ENCODE measurements around the gene PPARGC1A.

The PPARGC1A gene

DNA sequence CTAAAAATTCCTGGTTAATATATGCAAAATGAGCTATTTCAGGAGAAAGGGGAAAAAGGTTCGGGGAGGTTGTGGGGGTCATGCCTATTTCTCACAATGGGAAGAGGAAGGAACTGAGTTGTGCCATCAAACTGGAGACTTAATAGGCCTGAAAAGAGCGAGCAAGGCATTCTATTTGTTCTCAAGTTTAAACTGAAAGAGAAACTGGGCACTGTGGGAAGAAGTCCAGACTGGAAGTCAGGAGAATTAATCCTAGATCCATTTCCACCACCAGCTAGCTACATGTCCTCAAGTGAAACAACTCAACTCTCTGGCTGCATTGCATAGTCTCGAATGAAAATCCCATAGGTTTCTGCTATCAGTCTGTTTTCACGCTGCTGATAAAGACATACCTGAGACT, 50.6 kb downstream of the PPARGC1A start:
- Histone ChIP-seq H3K4me3 (ENCODE audit: low read length in 2 of 2) (no peak overlapping the region), H3K4me1 (ENCODE audit: control insufficient read depth, insufficient read depth, low read length) (no peaks in the 10 kb centered on the region), H3K27me3 (ENCODE audit: control insufficient read depth in 1 of 2, insufficient read depth in 2 of 2, low read length in 2 of 2) (no peaks in the 10 kb centered on the region), H3K9me3 (ENCODE audit: control insufficient read depth in 2 of 2, low read length in 2 of 2) (no peaks in the 10 kb centered on the region), H3K9ac (ENCODE audit: low read length in 2 of 2) (no peak overlapping the region), H3K27ac (ENCODE audit: low read length) (no peak overlapping the region), H3K36me3 (ENCODE audit: control insufficient read depth in 2 of 2, insufficient read depth in 2 of 2, low read length in 2 of 2) (no peaks in the 10 kb centered on the region)

DNA sequence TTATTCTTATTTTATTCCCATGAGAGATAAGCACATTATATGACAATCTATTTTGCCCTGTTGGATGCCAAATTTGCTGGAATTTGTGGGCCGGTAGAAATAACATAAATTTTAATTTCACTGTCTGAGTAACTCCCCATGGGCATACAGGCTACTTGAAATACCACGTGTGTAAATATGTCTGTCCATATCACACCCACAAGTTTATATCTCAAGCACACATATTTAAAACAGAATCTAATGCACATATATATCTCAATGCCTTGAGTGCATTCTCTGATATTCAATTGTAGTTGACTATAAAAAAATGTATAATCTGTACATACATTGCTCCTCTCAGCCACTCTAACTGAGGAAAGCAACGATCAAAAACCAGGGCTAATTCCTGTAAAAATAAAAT, 51.2 kb downstream of the PPARGC1A start:
- H3K27me3 ChIP-seq (ENCODE audit: control insufficient read depth in 1 of 2, insufficient read depth in 2 of 2, low read length in 2 of 2) = no peaks in the 10 kb centered on the region
- H3K9ac ChIP-seq (ENCODE audit: low read length in 2 of 2) = no peak overlapping the region
- H3K9me3 ChIP-seq (ENCODE audit: control insufficient read depth in 2 of 2, low read length in 2 of 2) = no peaks in the 10 kb centered on the region
- H3K27ac ChIP-seq (ENCODE audit: low read length) = no peak overlapping the region
- H3K36me3 ChIP-seq (ENCODE audit: control insufficient read depth in 2 of 2, insufficient read depth in 2 of 2, low read length in 2 of 2) = no peaks in the 10 kb centered on the region
- no peaks in the 10 kb centered on the region for H3K4me1 ChIP-seq (ENCODE audit: control insufficient read depth, insufficient read depth, low read length)
- no peak overlapping the region for H3K4me3 ChIP-seq (ENCODE audit: low read length in 2 of 2)

DNA sequence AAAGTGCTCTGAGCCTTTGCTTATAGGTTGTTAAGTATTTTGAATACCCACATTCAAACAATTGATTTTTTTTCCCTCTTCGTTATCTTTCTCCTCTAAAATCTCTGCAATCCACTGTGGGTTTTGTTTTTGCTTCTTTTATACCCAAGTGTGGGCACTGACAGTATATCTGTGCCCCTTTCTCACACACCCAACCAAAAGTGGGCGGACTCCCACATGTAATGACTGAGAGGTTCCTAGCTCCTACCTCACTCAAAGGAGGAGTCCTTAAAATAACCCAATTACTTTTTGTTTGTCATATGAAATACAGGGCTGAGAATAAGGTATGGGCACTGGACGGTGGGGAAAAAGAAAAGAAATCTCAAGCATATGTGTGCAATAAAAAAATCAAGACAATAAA, 51.7 kb downstream of the PPARGC1A start:
- Histone ChIP-seq H3K4me3 (ENCODE audit: low read length in 2 of 2) (no peak overlapping the region), H3K9me3 (ENCODE audit: control insufficient read depth in 2 of 2, low read length in 2 of 2) (no peaks in the 10 kb centered on the region), H3K27me3 (ENCODE audit: control insufficient read depth in 1 of 2, insufficient read depth in 2 of 2, low read length in 2 of 2) (no peaks in the 10 kb centered on the region), H3K4me1 (ENCODE audit: control insufficient read depth, insufficient read depth, low read length) (no peaks in the 10 kb centered on the region), H3K36me3 (ENCODE audit: control insufficient read depth in 2 of 2, insufficient read depth in 2 of 2, low read length in 2 of 2) (no peaks in the 10 kb centered on the region), H3K27ac (ENCODE audit: low read length) (no peak overlapping the region), H3K9ac (ENCODE audit: low read length in 2 of 2) (no peak overlapping the region)

DNA sequence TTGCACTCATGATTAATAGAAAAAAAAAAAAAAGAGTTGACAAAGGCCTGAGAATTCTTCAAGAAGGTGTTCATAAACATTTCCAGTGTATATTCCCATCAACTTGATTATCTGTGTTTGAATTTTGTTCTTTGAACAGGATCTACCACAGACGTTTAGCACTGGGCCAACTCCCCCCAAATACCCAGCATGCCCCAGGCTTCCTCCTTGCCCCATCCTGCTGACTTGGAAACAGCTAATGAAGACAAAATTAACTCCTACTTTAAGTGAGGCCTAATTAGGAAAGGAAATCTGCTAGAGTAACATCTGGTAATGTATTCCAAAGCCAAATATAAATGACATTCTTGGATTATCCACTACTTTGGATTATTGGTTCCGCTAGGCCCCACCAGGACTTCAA, 52.5 kb downstream of the PPARGC1A start:
- no peaks in the 10 kb centered on the region for H3K4me1 ChIP-seq (ENCODE audit: control insufficient read depth, insufficient read depth, low read length)

DNA sequence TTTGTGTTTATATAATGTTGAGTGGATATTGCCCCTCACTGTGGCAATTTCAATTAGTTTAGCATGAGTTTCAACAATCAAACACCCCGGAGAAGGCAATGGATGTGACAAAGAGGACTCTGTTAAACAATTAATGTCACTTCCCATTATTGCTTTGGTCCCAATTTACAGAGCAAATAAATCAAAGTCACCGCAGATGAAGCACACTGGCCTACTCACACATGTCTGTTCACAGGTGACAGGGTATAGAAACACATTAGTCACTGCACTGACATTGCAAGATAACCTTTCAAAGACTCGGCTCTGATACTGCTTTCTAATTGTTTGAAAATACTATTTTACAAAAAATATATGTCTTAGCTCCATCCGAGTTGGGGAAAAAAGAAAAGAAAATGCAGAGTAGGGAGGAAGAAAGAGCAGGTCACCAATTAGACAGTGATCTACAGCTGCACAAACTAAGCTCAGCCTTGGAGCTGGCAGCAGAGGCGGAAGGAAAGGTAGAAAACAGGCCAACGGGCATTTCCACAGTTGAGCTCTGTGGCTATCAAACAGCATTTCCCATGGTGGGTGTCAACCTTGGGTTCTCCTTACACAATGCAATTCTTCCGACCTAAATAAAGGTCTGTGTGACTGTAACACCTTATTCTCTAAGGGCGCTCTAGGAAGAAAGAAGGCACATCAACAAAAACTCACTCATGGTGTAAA, 53.9 kb downstream of the PPARGC1A start:
- H3K4me1 ChIP-seq (ENCODE audit: control insufficient read depth, insufficient read depth, low read length) = no peaks in the 10 kb centered on the region
- no peak overlapping the region for H3K27ac ChIP-seq (ENCODE audit: low read length)
- no peak overlapping the region for H3K4me3 ChIP-seq (ENCODE audit: low read length in 2 of 2)
- no peak overlapping the region for H3K9ac ChIP-seq (ENCODE audit: low read length in 2 of 2)
- peaks cover 2 to 5% of the 10 kb centered on the region in 2 donors for H3K36me3 ChIP-seq (ENCODE audit: control insufficient read depth in 2 of 2, insufficient read depth in 2 of 2, low read length in 2 of 2)
- no peaks in the 10 kb centered on the region for H3K9me3 ChIP-seq (ENCODE audit: control insufficient read depth in 2 of 2, low read length in 2 of 2)
- no peaks in the 10 kb centered on the region for H3K27me3 ChIP-seq (ENCODE audit: control insufficient read depth in 1 of 2, insufficient read depth in 2 of 2, low read length in 2 of 2)

More for the DNA sequence above, 52.5 kb downstream of the PPARGC1A start:
- no peaks in the 10 kb centered on the region for H3K9me3 ChIP-seq (ENCODE audit: control insufficient read depth in 2 of 2, low read length in 2 of 2)
- H3K4me3 ChIP-seq (ENCODE audit: low read length in 2 of 2) = no peak overlapping the region
- H3K27ac ChIP-seq (ENCODE audit: low read length) = no peak overlapping the region
- H3K9ac ChIP-seq (ENCODE audit: low read length in 2 of 2) = no peak overlapping the region
- H3K36me3 ChIP-seq (ENCODE audit: control insufficient read depth in 2 of 2, insufficient read depth in 2 of 2, low read length in 2 of 2) = no peaks in the 10 kb centered on the region
- no peaks in the 10 kb centered on the region for H3K27me3 ChIP-seq (ENCODE audit: control insufficient read depth in 1 of 2, insufficient read depth in 2 of 2, low read length in 2 of 2)

DNA sequence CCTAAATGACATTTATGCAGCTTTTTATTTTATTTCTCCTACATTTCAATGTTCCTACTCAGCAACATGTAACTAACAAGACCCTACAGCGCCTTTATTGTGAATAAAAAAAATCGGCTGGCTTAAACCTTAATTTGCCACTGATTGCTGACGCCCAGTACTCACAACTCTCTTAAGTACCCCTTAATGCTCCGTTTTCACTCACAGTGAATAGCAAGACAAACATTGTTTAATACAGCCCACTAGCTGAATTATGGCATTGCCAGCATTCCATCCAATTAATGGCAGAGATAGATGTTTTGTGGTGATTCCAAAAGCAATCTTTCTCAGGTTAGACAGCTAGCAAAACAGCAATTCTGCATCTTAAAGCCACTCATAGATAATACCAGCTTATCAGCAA, 61.1 kb downstream of the PPARGC1A start:
- H3K36me3 ChIP-seq (ENCODE audit: control insufficient read depth in 2 of 2, insufficient read depth in 2 of 2, low read length in 2 of 2) = peaks cover 13 to 21% of the 10 kb centered on the region in 2 donors
- no peak overlapping the region for H3K4me3 ChIP-seq (ENCODE audit: low read length in 2 of 2)
- H3K4me1 ChIP-seq (ENCODE audit: control insufficient read depth, insufficient read depth, low read length) = no peaks in the 10 kb centered on the region
- no peaks in the 10 kb centered on the region for H3K27me3 ChIP-seq (ENCODE audit: control insufficient read depth in 1 of 2, insufficient read depth in 2 of 2, low read length in 2 of 2)
- no peaks in the 10 kb centered on the region for H3K9me3 ChIP-seq (ENCODE audit: control insufficient read depth in 2 of 2, low read length in 2 of 2)
- H3K27ac ChIP-seq (ENCODE audit: low read length) = no peak overlapping the region
- H3K9ac ChIP-seq (ENCODE audit: low read length in 2 of 2) = no peak overlapping the region

DNA sequence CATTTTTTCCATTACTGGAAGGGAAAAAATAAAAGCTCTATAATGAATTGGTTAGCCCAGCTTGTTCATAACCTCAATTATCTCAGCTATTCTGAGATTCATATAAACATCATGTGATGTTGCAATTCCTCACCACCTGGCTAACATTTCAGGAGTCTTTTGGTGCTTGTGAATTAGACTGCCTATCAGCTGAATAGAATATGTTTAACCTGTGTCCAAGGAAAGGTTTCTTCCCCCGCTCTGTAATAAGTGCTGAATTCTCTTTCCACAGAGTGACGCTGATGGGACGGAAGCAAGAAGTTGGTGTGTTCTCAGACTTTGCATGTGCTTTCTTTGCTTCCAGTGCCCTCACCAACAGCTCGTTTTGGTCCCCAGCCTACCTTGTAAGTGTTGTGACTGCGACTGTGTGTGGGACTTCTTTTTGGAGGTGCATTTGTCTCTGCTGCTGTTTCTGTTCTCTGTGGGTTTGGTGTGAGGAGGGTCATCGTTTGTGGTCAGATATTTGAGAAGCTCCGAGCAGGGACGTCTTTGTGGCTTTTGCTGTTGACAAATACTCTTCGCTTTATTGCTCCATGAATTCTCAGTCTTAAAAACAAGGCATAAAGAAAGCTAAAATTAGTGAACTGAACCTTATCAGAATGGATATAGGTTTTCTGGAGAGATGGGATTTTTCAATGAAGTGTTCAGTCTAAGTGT, 61.7 kb downstream of the PPARGC1A start:
- Histone ChIP-seq H3K9ac (ENCODE audit: low read length in 2 of 2) (no peak overlapping the region), H3K4me3 (ENCODE audit: low read length in 2 of 2) (no peak overlapping the region), H3K36me3 (ENCODE audit: control insufficient read depth in 2 of 2, insufficient read depth in 2 of 2, low read length in 2 of 2) (peaks cover 15 to 25% of the 10 kb centered on the region in 2 donors), H3K4me1 (ENCODE audit: control insufficient read depth, insufficient read depth, low read length) (no peaks in the 10 kb centered on the region), H3K9me3 (ENCODE audit: control insufficient read depth in 2 of 2, low read length in 2 of 2) (no peaks in the 10 kb centered on the region), H3K27ac (ENCODE audit: low read length) (no peak overlapping the region), H3K27me3 (ENCODE audit: control insufficient read depth in 1 of 2, insufficient read depth in 2 of 2, low read length in 2 of 2) (no peaks in the 10 kb centered on the region)

DNA sequence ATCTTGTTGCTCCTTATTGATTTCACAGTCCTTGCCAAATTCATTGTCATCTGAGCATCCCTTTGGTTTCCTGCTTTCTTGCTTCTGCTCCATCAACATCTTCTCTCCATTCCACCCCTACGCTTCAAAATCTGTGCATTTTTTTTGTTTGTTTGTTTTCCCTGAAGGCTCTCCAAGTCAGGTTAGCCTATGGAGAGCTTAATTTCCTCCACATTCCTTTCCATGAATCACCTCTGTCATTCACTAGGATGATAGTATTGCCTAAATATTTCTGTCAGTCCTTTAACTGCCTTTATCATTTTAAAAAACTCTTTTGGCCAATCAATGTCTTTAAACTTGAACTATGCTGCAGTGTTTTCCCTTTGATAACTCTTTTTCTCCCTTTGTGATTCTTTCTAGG, 67.7 kb downstream of the PPARGC1A start:
- H3K36me3 ChIP-seq (ENCODE audit: control insufficient read depth in 2 of 2, insufficient read depth in 2 of 2, low read length in 2 of 2) = peaks cover 9 to 13% of the 10 kb centered on the region in 2 donors
- H3K9me3 ChIP-seq (ENCODE audit: control insufficient read depth in 2 of 2, low read length in 2 of 2) = no peaks in the 10 kb centered on the region
- no peaks in the 10 kb centered on the region for H3K27me3 ChIP-seq (ENCODE audit: control insufficient read depth in 1 of 2, insufficient read depth in 2 of 2, low read length in 2 of 2)
- H3K27ac ChIP-seq (ENCODE audit: low read length) = no peak overlapping the region
- H3K9ac ChIP-seq (ENCODE audit: low read length in 2 of 2) = no peak overlapping the region
- no peak overlapping the region for H3K4me3 ChIP-seq (ENCODE audit: low read length in 2 of 2)
- peaks cover 11% of the 10 kb centered on the region for H3K4me1 ChIP-seq (ENCODE audit: control insufficient read depth, insufficient read depth, low read length)

DNA sequence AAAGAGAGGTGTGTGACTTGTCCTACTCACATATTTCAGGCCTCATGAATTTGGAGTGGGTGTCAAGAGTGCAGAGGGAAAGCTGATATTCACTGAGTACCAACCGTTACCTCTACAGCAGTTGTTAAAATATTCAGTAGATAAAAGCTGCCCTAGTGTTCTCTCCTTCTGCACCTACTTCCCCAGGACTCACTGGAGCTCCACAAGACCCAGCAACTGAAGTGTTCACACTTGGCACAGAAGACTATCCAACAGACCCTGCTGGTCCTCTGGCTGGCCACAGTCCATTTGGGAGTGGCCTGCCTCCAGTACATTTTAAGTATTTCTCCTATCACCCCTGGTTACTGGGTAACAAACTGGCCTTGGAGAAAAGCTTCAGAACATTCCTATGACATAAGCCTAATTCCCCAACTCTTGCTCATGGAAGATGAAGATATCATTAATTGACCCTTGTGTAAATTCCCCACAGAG, 70.8 kb downstream of the PPARGC1A start:
- Histone ChIP-seq H3K4me1 (ENCODE audit: control insufficient read depth, insufficient read depth, low read length) (peaks cover 11% of the 10 kb centered on the region), H3K27ac (ENCODE audit: low read length) (no peak overlapping the region), H3K36me3 (ENCODE audit: control insufficient read depth in 2 of 2, insufficient read depth in 2 of 2, low read length in 2 of 2) (peaks cover 4 to 5% of the 10 kb centered on the region in 2 donors), H3K9ac (ENCODE audit: low read length in 2 of 2) (no peak overlapping the region), H3K4me3 (ENCODE audit: low read length in 2 of 2) (no peak overlapping the region), H3K27me3 (ENCODE audit: control insufficient read depth in 1 of 2, insufficient read depth in 2 of 2, low read length in 2 of 2) (no peaks in the 10 kb centered on the region), H3K9me3 (ENCODE audit: control insufficient read depth in 2 of 2, low read length in 2 of 2) (no peaks in the 10 kb centered on the region)

DNA sequence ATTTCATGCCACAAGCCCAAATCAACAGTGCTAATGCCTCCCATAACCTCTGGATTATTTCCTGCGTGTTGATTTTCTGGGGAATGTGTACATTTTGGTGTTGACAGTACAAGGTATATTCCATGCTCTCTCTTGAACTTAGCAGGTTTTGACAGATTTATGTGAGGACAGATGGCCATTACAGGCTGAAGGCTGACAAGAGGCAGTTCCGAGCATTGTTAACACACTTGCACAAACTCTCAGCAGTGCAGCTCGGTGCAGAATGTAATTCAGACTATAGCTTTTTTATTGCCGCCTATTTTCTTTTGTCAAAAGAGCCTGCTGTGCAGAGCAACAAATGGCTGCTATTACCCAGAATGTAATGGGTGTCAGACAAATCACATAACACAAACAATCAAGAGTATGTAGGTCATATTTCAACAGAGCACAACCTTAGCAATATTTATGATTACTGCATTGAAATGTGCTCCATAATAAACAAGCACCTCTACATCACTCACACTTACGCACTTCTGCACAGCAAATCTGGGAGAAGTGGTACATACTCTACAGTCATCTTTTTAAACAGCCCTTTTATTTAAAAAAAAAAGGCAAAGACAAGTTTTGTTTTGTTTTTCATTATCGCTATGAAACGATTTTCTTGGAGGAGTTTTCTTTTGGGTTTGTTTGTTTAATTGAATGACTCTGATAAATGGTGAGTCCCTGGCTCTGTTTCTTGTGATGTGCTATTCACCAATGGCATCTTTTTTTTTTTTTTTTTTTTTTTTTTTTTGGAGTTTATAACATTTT, 71.6 kb downstream of the PPARGC1A start:
- peaks cover under 1 to 8% of the 10 kb centered on the region in 2 donors for H3K36me3 ChIP-seq (ENCODE audit: control insufficient read depth in 2 of 2, insufficient read depth in 2 of 2, low read length in 2 of 2)
- no peak overlapping the region for H3K27ac ChIP-seq (ENCODE audit: low read length)
- no peaks in the 10 kb centered on the region for H3K9me3 ChIP-seq (ENCODE audit: control insufficient read depth in 2 of 2, low read length in 2 of 2)
- no peaks in the 10 kb centered on the region for H3K27me3 ChIP-seq (ENCODE audit: control insufficient read depth in 1 of 2, insufficient read depth in 2 of 2, low read length in 2 of 2)
- H3K4me1 ChIP-seq (ENCODE audit: control insufficient read depth, insufficient read depth, low read length) = peaks cover 11% of the 10 kb centered on the region
- no peak overlapping the region for H3K9ac ChIP-seq (ENCODE audit: low read length in 2 of 2)
- no peak overlapping the region for H3K4me3 ChIP-seq (ENCODE audit: low read length in 2 of 2)
